ENCODE results near the gene ALG11. TPM values are rescaled to one million over a fixed set of nuclear protein-coding genes. Genes with fewer than 3 reads are reported as not detected.

ALG11 gene
- total RNA-seq, 1 donor from 2014 or later = 44.7 TPM

GRCh38 chr13:52006523-52007245, 5.5 kb upstream of the ALG11 start:
- H3K27me3 Mint-ChIP-seq (ENCODE audit: unreplicated experiment) = peaks cover 5% of the 10 kb centered on the region
- peaks cover 12% of the 10 kb centered on the region for H3K4me1 Mint-ChIP-seq (ENCODE audit: unreplicated experiment)
- DNase-seq (ENCODE audit: low spot score) = no peak
- H3K27ac Mint-ChIP-seq (ENCODE audit: unreplicated experiment) = no peak overlapping the region
- TF ChIP-seq, protein P1, sequence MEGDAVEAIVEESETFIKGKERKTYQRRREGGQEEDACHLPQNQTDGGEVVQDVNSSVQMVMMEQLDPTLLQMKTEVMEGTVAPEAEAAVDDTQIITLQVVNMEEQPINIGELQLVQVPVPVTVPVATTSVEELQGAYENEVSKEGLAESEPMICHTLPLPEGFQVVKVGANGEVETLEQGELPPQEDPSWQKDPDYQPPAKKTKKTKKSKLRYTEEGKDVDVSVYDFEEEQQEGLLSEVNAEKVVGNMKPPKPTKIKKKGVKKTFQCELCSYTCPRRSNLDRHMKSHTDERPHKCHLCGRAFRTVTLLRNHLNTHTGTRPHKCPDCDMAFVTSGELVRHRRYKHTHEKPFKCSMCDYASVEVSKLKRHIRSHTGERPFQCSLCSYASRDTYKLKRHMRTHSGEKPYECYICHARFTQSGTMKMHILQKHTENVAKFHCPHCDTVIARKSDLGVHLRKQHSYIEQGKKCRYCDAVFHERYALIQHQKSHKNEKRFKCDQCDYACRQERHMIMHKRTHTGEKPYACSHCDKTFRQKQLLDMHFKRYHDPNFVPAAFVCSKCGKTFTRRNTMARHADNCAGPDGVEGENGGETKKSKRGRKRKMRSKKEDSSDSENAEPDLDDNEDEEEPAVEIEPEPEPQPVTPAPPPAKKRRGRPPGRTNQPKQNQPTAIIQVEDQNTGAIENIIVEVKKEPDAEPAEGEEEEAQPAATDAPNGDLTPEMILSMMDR (IDR thresholded peaks at IDR 0.05; ENCODE audit: unreplicated experiment) = no peak
- H3K36me3 Mint-ChIP-seq (ENCODE audit: low read depth, unreplicated experiment) = peaks cover 17% of the 10 kb centered on the region
- H3K9me3 Mint-ChIP-seq (ENCODE audit: unreplicated experiment) = no peaks in the 10 kb centered on the region
- H3K4me3 Mint-ChIP-seq (ENCODE audit: unreplicated experiment) = peak overlapping the region; percentile 24

DNA sequence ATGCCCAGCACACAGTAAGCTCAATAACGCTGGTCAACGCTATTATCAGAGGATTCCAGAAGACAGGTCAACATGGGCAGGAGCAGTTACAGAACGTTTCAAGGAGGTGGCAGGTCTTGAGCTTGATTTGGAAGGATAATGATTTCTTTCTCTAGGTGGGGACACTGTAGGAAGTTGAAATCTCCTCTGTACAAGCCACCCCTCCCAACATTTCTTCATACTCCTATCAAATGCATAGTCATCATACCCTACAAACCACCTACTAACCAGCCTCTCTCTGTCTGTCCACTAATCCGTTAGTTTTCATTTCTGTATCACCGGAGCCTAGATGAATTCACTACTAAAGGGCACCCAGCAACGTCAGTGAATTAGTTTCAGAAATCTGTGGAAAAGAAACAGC, 2.3 kb upstream of the ALG11 start:
- H3K27ac Mint-ChIP-seq (ENCODE audit: unreplicated experiment) = no peak overlapping the region
- H3K27me3 Mint-ChIP-seq (ENCODE audit: unreplicated experiment) = peaks cover 11% of the 10 kb centered on the region

DNA sequence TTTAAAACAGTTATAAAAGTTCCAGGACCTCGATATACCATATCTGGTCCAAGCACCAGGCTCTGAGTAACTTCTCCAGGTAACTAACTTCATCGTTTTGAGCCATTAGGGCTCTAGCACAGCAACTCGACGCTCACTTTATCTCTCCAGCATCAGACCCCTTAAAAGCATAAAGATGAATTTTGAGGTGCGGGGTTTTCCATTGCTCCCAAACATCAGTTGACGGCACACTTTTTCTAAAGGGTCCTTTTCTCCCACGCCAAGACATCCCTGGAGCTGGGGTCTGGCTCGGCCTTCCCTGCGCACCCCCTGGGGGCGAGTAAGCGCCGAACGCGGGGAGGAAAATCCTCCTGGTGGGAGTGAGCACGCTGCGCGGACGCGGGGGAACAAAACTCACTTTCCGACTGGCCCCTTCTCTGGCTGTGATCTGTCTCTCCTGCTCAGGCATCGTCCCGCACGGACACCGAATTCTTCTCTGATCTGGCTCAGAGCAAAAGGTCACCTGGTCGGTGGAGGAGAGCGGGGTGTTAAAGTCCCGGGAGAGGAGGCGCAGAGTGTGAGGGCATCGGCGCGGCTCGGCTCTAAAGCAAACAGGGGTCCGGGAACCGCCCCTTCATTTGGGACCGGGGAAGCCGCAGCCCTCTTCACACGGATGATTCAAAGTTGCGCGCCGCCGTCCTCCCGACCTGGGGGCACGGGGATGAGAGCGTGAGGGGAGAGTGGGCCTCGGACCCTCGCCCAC, 1.1 kb upstream of the ALG11 start, which contains the start of gene ATP7B:
Gene ATP7B, minus strand, starts transcription at position 561 of the 742 bp plus-strand sequence. Its CDS starts 113 bp downstream, at position 448.
- Mint-ChIP-seq H3K4me3 (ENCODE audit: unreplicated experiment) (peak within 1 kb of the TSS; percentile 100), H3K27ac (ENCODE audit: unreplicated experiment) (peak within 1 kb of the TSS; percentile 100), H3K9me3 (ENCODE audit: unreplicated experiment) (no peaks in the 10 kb centered on the region), H3K36me3 (ENCODE audit: low read depth, unreplicated experiment) (peaks cover 23% of the 10 kb centered on the region), H3K4me1 (ENCODE audit: unreplicated experiment) (peaks cover 20% of the 10 kb centered on the region), H3K27me3 (ENCODE audit: unreplicated experiment) (peaks cover 11% of the 10 kb centered on the region)
- TF ChIP-seq, protein P1 (IDR thresholded peaks at IDR 0.05; ENCODE audit: unreplicated experiment) = no peak
- DNase-seq (ENCODE audit: low spot score) = peak; percentile 43

More for the DNA sequence above, 2.3 kb upstream of the ALG11 start:
- no peak for DNase-seq (ENCODE audit: low spot score)
- Mint-ChIP-seq H3K36me3 (ENCODE audit: low read depth, unreplicated experiment) (peaks cover 18% of the 10 kb centered on the region), H3K9me3 (ENCODE audit: unreplicated experiment) (no peaks in the 10 kb centered on the region), H3K4me1 (ENCODE audit: unreplicated experiment) (peaks cover 20% of the 10 kb centered on the region), H3K4me3 (ENCODE audit: unreplicated experiment) (peak overlapping the region; percentile 21)
- TF ChIP-seq, protein P1 (IDR thresholded peaks at IDR 0.05; ENCODE audit: unreplicated experiment) = no peak

- TF ChIP-seq, protein P1 (IDR thresholded peaks at IDR 0.05; ENCODE audit: unreplicated experiment) = no peak
- Mint-ChIP-seq H3K9me3 (ENCODE audit: unreplicated experiment) (no peaks in the 10 kb centered on the region), H3K36me3 (ENCODE audit: low read depth, unreplicated experiment) (peaks cover 18% of the 10 kb centered on the region), H3K27ac (ENCODE audit: unreplicated experiment) (peak overlapping the region; percentile 100), H3K4me3 (ENCODE audit: unreplicated experiment) (peak overlapping the region; percentile 100), H3K27me3 (ENCODE audit: unreplicated experiment) (peaks cover 11% of the 10 kb centered on the region), H3K4me1 (ENCODE audit: unreplicated experiment) (peaks cover 20% of the 10 kb centered on the region)
- DNase-seq (ENCODE audit: low spot score) = no peak
Measured at GRCh38 chr13:52012512-52012836, 276 bp downstream of the ALG11 start.

- TF ChIP-seq, protein P1 (IDR thresholded peaks at IDR 0.05; ENCODE audit: unreplicated experiment) = no peak
- Mint-ChIP-seq H3K4me3 (ENCODE audit: unreplicated experiment) (peak overlapping the region; percentile 47), H3K36me3 (ENCODE audit: low read depth, unreplicated experiment) (peaks cover 30% of the 10 kb centered on the region), H3K27me3 (ENCODE audit: unreplicated experiment) (peaks cover 9% of the 10 kb centered on the region), H3K9me3 (ENCODE audit: unreplicated experiment) (no peaks in the 10 kb centered on the region), H3K27ac (ENCODE audit: unreplicated experiment) (no peak overlapping the region), H3K4me1 (ENCODE audit: unreplicated experiment) (peaks cover 8% of the 10 kb centered on the region)
- DNase-seq (ENCODE audit: low spot score) = no peak
Measured at GRCh38 chr13:52016296-52016695, 4.1 kb downstream of the ALG11 start.
